GM15510 (cell line): ENCODE results near the gene DNAJC10.

Experiments used
- POLR2A ChIP-seq: IDR thresholded peaks from 3 replicates; pipeline ENCODE4 v1.6.1; 2011; ENCODE audit warnings: borderline replicate concordance; ENCODE audit not compliant: insufficient read length; ENCODE audit errors: extremely low read depth

The DNAJC10 gene

DNA sequence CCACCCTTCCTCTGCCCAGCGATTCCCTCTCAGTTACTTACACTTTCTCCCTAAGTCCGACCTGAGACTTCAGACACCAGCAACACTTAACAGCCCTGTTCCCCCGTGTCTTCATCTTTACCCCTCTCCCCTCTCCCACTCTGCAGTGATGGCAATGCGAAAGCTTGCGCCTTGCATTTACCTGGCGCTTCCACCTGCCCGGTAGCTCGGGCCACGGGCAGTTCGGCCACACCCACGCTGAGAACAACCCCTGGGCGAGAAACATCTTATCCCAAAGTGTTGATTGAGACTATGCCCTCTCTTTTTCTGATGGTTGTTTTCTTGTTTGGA, 558 bp downstream of the DNAJC10 start:
- no peak for TF ChIP-seq POLR2A

DNA sequence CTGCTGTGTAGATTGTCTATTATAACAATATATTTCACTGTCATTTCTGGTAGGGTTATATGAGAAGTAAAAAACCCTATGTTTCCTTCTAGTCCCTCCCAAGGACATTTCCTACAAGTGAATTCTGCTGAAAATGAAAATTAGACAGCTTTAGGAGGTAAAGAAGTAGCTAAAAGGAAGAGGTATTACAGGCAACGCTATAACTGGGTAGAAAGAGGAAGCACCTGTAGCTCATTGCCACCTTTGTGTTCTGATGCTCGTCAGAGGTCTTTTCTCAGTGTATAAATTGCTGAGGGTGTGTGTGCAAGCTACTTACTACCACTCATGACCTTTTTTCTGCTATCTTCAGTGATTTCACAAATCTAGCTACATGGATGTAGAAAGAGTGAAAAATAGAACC, 1.4 kb downstream of the DNAJC10 start:
- TF ChIP-seq POLR2A = no peak

DNA sequence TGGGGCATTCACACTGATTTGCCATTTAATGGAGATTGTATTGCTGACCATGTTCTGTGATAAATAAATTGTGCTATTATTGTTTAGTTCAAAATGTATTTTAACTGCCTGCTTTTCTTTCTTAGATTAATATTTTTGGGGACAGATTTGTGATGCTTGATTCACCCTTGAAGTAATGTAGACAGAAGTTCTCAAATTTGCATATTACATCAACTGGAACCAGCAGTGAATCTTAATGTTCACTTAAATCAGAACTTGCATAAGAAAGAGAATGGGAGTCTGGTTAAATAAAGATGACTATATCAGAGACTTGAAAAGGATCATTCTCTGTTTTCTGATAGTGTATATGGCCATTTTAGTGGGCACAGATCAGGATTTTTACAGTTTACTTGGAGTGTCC, 1.8 kb downstream of the DNAJC10 start:
- TF ChIP-seq POLR2A = no peak

DNA sequence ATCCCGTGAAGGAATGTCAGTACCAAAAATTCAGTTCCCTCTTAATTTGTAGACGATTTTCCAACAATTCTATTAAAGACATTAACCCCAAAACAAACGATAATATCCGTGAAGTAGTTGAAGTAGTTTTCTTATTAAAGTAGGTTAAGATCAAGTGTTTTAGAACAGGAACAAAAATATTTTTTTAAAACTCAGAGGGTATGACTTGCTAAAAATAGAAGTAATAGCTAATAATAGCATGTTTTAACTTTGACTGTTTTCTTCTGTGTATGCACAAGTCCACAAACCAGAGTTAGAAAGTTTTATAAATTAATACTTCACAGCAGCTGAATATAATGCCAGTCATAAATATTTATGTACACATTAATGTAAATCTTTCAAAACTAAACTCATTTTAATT, 2.4 kb downstream of the DNAJC10 start:
- no peak for TF ChIP-seq POLR2A

DNA sequence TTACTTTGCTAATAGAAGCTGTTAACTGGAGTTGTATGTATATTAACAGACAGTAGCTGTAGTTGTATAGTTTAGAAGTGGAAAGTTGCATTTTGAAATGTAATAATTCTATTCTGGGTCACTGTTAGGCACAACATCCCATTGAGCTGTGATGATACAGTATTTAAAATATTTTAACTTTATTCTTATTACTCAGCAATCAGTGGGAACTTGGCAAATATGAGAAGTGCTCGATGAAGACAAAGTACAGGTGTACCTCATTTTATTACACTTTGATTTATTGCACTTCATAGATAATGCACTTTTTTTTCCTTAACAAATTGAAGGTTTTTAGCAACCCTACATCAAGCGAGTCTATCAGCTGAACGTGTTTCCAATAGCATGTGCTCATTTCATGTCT, 8.6 kb downstream of the DNAJC10 start:
- no peak for TF ChIP-seq POLR2A

DNA sequence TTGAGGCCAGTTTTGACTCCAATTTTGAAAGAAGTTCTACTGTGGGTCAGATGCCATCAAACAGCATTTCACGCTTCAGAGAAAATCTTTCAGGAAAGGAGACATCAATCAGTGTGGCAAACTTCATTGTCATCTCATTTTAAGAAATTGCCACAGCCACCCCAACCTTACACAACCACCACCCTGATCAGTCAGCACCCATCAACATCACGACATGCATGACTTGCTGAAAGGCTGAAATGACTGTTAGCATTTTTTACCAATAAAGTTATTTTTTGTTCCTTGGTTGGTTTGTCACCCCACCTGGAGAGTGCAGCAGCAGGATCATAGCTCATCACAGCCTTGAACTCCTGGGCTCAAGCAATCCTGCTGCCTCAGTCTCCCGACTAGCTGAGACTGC, 10.4 kb downstream of the DNAJC10 start:
- no peak for TF ChIP-seq POLR2A

DNA sequence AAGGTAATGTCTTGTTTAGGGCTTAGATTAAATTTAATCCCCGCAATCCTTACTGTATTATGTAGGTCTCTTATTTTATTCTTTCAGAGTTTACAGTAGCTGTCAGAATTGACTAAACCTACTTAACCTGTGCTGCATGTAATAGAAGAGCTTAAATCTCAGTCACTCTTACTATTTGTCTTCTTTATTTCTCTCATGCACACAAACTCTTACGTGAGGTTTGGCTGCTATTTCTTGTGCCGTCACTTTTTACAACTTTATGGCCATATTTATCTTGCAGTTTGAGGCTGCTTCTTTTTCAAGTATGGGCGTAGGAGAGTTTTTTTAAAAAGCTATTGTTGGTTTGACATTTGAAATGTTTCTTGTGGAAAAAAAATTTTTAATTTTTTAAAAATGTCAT, 12.0 kb downstream of the DNAJC10 start:
- TF ChIP-seq POLR2A = no peak

DNA sequence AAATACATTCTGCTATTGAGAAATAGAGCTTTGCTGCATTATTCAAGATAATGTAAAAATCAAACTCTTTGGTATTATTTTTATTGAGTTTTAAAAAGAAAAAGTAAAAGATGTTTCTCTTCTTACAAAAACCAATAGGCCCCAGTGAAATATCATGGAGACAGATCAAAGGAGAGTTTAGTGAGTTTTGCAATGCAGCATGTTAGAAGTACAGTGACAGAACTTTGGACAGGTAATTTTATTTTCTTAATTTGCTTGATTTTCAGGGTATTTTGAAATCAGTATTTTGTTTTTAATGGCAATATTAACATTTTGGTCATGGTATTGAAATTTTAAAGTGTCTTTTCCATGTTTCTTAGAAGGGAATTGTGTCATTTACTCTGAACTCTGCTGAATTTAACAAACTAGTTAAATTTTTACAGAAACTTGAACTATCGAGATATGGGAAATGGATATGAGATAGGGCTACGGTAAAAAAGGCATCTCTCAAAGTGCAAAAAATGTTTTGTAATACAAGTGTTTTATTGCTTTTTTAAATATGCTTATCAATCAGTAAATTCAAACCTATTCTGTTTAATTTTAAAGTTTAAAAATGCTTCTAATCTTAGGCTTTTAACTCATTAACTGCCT, 13.8 kb downstream of the DNAJC10 start:
- TF ChIP-seq POLR2A = no peak

DNA sequence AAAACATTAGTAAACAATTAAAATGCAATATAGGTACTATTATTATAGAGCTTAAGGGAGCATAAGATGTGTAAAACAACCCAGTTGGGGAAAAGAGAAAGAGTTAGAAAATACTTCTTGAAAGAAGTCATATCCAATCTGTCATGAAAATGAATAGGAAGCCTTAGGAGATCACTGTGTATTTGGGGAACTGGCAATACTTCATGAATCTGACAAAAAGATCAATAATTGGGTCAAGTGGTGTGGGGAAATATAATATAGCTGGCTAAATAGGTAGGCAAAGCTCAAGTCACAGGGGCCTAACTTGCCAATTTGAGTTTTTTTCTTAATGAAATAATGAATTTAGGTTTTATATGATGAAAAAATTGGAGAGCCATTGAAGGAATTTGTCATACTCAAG, 14.4 kb downstream of the DNAJC10 start:
- TF ChIP-seq POLR2A = no peak

DNA sequence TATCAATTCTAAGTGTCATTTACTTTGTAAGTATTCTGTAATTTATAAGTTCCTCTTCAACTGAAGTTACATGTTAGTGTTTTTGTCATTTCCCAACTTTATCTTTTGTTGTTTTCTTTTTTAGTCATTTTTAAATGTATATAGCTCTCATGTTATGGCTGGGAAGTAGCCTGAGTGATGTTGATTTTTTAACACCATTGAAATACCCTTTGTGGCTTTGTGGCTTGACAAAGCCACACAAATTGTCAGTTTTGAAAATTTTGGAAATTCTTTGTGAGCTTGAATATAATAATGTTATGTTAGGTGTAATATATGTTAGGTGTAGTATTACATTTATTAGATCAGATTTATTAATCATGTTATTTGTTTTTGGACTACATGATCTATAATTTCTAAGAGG, 16.7 kb downstream of the DNAJC10 start:
- TF ChIP-seq POLR2A = no peak

DNA sequence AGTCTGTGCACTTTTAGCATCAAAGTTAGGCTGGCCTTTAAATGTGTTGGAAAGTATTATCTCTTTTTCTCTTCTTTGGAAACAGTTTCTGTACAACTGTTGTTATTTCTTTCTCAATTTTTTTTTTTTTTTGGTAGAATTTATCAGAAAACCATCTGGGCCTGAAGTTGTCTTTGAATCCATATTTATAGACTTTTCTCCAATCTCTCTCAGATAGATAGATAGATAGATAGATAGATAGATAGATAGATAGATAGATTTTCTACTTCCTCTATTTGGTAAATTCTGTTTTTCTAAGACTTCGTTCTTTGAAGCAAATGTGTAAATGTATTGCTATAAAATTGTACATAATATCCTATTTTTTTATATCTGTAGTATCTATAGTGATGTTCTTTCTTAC, 17.5 kb downstream of the DNAJC10 start:
- no peak for TF ChIP-seq POLR2A

DNA sequence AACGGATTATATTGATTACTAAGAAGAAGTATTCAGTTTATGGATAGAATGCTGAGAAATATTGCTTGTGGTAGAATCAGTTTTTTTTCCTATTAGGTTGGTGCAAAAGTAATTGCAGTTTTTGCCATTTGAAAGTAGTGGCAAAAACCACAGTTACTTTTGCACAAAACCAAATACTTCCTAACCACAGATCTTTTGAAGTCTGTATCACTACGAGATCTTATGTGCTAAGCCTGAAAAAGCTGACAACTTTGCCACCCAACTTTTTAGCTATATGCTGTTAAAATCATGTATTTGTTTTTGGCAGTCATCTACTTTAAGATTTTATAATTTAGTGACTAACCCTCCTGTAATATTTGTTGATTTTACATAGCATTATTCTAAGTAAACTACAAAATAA, 24.6 kb downstream of the DNAJC10 start:
- TF ChIP-seq POLR2A = no peak

DNA sequence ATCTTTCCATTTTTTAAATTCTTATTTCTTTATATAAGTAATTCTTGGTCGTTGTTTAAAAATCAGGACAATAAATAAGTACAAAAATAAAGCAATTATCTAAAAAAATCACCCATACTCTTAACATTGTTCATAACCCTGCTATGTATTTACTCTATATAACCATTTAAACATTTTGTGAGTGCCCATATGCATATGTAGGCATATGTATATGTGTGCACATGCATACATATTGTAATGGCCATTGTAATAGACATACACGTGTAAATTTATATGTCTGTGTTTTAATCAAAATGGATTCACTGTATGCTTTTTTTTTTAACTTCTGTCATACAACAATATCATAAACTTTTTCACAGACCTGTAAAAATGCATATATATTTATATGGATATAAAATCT, 25.6 kb downstream of the DNAJC10 start:
- TF ChIP-seq POLR2A = no peak

DNA sequence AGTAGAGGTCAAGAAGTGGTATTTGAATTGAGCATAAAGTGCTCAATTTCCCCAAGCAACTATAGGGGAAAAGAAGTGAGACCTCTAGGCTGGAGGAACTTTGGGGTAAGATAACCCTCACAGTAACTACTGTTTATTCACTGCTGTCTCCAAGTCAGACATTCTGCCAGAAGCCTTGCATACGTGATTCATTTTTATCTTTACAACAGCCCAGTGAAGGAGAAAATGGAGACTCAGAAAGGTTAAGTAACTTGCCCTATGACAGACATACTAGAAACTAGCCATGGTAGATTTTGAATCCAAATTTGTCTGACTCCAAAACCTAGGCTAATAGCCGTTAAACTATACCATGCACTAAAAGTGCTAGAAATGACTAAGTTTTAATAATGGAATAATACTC, 28.4 kb downstream of the DNAJC10 start:
- no peak for TF ChIP-seq POLR2A

DNA sequence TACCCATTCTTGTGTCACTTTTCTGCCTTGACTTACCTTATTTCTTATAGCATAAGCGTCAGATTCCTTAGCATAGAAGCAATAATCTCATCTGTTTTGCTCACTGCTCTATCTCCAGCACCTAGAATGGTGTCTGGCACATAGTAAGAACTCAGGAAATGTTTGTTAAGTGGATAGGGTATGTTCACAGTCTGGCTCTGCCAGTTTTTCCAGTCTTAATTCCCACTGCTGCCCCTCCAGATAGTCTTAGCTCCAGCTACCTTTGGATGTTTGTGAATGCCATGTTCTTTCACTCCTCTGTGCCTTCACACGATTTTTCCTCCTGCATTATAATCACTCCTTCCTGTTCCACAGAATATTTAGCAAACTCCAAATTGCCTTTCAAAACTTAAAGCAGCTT, 29.0 kb downstream of the DNAJC10 start:
- no peak for TF ChIP-seq POLR2A

DNA sequence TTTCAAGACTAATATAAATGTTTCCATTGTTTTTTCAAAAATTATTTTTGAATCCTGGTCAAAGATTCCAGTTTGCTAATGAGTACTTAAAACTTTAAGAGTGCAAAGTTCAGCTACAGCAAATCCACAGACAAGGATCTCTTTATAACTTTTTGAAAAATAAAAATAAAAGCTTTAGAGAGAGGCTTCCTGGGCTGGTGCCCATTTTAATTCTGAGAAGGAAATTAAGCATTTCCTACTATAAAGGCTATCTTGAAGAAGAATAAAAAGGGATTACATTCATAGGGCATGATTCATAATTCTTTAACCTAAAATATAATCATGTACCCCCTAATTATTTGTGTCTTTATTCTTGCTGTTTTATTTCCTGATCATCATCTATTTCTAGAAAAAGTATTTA, 38.2 kb downstream of the DNAJC10 start:
- no peak for TF ChIP-seq POLR2A

DNA sequence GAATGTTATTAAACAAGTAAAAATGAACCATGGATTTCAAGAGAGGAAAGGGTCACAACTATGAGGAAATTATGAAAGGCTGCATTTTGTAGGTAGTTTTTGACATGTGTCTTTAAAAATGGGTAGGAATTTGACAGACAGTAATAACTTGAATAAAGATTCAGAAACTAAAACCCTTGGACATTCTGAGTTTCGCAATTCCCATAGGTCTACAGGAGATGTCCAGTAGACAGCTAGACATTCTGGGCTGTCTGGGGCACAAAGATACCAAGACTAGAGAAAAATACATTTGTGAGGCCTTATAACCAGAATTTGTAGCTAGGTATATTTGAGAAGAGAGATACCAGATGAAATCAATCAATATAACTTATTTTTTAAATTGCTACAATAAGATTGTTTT, 42.3 kb downstream of the DNAJC10 start:
- TF ChIP-seq POLR2A = no peak

DNA sequence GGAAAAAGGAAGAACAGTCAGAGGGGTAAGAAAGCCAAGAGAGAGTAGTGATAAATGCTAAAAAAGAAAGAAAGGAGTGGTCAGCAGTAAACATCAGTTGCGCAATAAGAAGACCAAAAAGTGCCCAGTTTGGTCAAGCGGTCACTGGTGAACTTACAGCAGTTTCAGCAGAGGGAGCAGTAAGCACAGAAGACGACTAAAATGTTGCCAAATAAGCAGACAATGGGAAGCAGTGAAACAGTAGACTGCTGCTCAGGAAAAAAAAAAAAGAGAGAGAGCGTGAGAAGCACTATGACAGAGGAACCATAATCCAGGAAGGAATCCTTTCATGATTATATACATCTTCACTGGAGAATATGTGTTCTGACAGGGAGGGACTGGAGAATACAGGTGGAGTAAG, 45.8 kb downstream of the DNAJC10 start:
- no peak for TF ChIP-seq POLR2A

DNA sequence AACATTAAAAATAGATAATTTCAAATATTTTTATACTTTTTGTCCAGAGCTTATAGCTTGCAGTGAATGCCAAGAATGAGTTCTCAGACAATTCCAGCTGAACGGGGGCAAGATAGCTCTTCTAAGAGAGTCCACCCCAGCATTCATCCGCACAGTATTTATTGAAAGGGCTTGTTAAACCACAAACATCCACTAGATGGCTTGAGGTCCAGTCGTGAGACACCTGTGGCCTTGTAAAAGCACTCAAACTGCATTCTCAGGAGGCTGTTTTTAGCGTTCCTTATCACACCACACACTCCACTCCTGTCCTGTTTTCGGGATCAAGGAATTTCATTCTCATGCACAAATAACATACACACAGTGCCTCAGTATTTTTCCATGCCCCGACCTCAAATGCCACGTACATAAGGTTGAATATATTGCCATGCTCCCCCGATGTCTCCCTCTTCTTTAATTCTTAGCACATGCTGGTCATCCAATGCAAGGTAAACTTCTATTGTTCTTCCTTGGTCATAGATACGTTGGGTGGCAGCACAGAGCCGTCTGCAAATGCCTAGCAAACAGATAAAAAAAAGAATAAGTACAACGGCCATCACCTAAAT, 47.4 kb downstream of the DNAJC10 start:
- TF ChIP-seq POLR2A = no peak
